Activated CD8-positive, alpha-beta T cell treated with anti-CD3 and anti-CD28 coated beads, Interleukin-2, amount 10 ng/mL, durations not matched to agents 7 days and 5 days (primary cell): ENCODE results near the gene GUCY1A2. TPM values are rescaled to one million over a fixed set of nuclear protein-coding genes. Genes with fewer than 3 reads are reported as not detected.

Experiments
- ATAC-seq: fragments of 150-1000 bp; cut with Tn5 transposase; one replicate; pipeline ENCODE4 v1.10.0; 2021; ENCODE audit warnings: moderate library complexity
- CTCF ChIA-PET: fragments of 350-600 bp; sonication (Branson Sonifier 250); formaldehyde crosslinking; loops from one replicate; lab custom pipeline; 2021; ENCODE audit warnings: antibody characterized with exemption; lab: Charles Lee
- POLR2A ChIA-PET: fragments of 350-600 bp; sonication (Branson Sonifier 250); formaldehyde crosslinking; loops from one replicate; lab custom pipeline; 2021; ENCODE audit warnings: antibody characterized with exemption; lab: Charles Lee
- DNase-seq: peaks from one replicate; pipeline ENCODE4 v3.0.0-alpha.2; 2020
- H3K27ac Mint-ChIP-seq: one replicate; pipeline ENCODE4 v1.8.0; 2021; ENCODE audit warnings: mild to moderate bottlenecking, mixed read lengths
- H3K27me3 Mint-ChIP-seq: one replicate; pipeline ENCODE4 v1.8.0; 2021; ENCODE audit warnings: low read depth, mixed read lengths
- H3K36me3 Mint-ChIP-seq: one replicate; pipeline ENCODE4 v1.8.0; 2021; ENCODE audit warnings: low read depth, mixed read lengths
- H3K4me1 Mint-ChIP-seq: one replicate; pipeline ENCODE4 v1.8.0; 2021; ENCODE audit warnings: low read depth, mixed read lengths
- H3K4me3 Mint-ChIP-seq: one replicate; pipeline ENCODE4 v1.8.0; 2021; ENCODE audit warnings: mild to moderate bottlenecking, mixed read lengths
- H3K9me3 Mint-ChIP-seq: one replicate; pipeline ENCODE4 v1.8.0; 2022; ENCODE audit warnings: mixed read lengths; ENCODE audit not compliant: insufficient read depth
- total RNA-seq, 2 experiments: library from RNA; stranded (reverse); gene quantifications; one replicate each; pipeline ENCODE4 v1.2.3, GENCODE V29; 2021

GUCY1A2 gene
- total RNA-seq, 2 experiments from 2014 or later: not detected

DNA sequence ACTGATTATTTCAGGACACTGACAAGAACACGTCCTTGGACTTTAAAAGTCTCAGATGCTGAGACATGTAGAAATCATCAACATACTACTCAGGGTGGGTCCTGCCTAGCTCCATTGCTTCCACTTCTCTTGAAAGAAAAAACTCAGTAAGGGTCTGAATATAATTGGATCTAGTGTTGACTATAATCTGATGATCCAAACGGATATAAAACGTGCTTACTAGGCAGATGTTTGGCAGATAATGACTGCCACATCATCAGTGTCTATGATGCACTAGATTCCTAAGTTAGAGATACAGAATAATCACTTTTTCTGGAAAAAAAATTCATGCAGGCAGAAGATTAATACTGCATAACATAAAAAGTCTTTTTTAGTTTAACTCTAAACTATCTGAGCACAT is 21.6 kb downstream of the GUCY1A2 start:
- Mint-ChIP-seq H3K4me1 (no peaks in the 10 kb centered on the region), H3K36me3 (no peaks in the 10 kb centered on the region), H3K27me3 (no peaks in the 10 kb centered on the region), H3K27ac (no peak overlapping the region), H3K9me3 (no peaks in the 10 kb centered on the region), H3K4me3 (no peak overlapping the region)
- no peak for ATAC-seq
- CTCF ChIA-PET: no interaction called here
- POLR2A ChIA-PET: no interaction called here
- DNase-seq: no peak

DNA sequence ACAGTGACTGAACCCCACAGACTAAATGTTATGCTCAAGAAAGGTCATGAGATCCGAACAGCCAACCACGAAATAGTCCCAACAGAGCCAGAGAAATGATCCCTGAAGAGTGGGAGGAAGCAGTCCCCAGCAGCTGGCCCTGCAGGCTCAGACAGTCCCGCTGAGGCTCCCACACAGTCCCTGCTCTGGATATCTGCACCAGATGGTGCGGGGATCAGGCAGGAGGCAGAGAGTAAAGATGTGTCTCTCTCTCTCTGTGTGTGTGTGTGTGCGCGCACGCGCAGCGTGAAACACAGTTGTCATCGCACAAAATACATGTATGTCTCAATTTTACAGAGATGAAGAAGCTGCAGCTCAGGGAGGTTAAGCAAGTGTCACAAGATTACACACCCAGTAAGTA is 27.9 kb downstream of the GUCY1A2 start:
- no peak overlapping the region for H3K4me3 Mint-ChIP-seq
- ATAC-seq: no peak
- DNase-seq: no peak
- no peaks in the 10 kb centered on the region for H3K36me3 Mint-ChIP-seq
- H3K4me1 Mint-ChIP-seq: no peaks in the 10 kb centered on the region
- ChIA-PET CTCF (no interaction called here), POLR2A (no interaction called here)
- no peaks in the 10 kb centered on the region for H3K27me3 Mint-ChIP-seq
- H3K27ac Mint-ChIP-seq: no peak overlapping the region
- no peaks in the 10 kb centered on the region for H3K9me3 Mint-ChIP-seq

DNA sequence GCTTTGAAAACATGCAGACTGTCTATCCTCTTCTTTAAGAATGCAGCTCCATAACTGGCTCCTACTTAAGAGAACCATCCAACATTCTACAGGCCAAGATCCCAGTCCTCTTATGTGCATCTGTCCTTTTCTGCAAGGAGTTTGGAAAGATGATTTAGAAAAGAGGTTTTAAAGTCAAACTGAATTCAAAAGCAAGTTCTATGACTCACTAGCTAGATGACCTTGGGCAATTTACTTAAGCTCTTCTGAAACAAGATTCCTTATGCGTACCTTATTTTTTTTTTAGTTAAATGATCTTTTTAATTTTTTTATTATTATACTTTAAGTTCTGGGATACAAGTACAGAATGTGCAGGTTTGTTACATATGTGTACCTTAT is 29.2 kb downstream of the GUCY1A2 start:
- no peaks in the 10 kb centered on the region for H3K4me1 Mint-ChIP-seq
- no peaks in the 10 kb centered on the region for H3K9me3 Mint-ChIP-seq
- ChIA-PET CTCF (no interaction called here), POLR2A (no interaction called here)
- no peaks in the 10 kb centered on the region for H3K27me3 Mint-ChIP-seq
- no peak for ATAC-seq
- no peaks in the 10 kb centered on the region for H3K36me3 Mint-ChIP-seq
- H3K27ac Mint-ChIP-seq: no peak overlapping the region
- no peak overlapping the region for H3K4me3 Mint-ChIP-seq
- no peak for DNase-seq

DNA sequence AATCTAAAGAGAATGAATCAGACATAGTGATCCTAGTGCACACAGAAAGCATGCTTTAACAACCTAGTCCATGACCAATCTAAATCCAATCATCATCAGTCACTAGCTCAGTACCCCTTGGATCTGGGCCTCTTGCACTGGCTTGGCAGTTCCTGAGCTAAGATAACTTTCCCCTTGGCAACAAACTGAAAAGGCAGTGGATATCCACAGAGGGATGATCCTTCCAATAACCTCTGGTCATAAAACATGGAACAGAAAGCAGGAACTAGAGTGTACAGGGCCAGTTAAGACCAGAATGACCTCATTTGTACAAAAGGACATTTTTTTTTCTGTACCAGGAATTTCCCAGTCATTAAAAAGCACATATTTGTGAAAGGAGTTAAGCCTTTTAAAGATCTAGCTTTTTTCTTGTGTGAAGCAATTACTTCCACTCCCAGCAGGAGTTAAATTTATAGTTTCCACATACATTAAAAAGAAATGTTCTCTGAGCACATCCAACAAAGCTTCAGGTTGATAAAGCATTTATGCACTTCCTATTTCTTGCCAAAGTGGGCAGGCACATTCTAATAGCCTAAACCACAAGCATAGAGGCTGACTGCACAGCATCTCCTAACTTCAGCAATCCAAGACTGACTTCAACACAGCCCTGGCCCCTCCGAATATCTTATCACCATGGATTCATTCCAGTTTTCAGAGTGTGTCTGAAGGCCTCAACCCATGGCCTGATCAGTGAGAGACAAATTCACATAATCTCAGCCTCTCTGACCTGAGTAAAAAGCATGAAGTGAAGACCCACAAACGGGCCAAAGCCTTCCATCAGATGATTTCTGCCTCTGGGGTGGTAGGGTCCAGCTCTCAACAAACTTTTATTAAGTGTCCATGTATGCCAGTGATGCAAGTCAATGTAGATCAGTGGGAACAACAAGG is 29.9 kb downstream of the GUCY1A2 start:
- ChIA-PET POLR2A (no interaction called here), CTCF (no interaction called here)
- H3K4me1 Mint-ChIP-seq: no peaks in the 10 kb centered on the region
- no peaks in the 10 kb centered on the region for H3K36me3 Mint-ChIP-seq
- H3K27ac Mint-ChIP-seq: no peak overlapping the region
- no peak overlapping the region for H3K4me3 Mint-ChIP-seq
- DNase-seq (no peak), ATAC-seq (no peak)
- H3K9me3 Mint-ChIP-seq: no peaks in the 10 kb centered on the region
- no peaks in the 10 kb centered on the region for H3K27me3 Mint-ChIP-seq

DNA sequence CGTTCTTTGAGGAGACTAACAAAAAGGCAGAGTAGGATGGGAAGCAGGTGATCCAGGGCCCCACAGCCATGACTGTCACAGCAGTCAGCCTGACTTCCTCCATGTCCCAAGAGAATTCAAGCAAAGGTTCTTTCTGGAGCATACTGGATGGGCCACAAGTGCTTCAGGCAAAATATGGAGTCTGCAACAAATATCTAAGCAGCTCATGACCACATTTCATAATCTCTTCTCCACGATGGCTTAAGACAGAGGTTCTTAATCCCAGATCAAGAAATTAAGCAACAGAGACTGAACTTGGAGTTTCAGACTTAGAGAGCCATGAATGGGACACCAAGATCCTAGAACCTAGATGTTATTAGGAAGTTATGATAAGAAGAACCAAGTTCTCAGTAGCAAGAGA is 31.6 kb downstream of the GUCY1A2 start:
- no peaks in the 10 kb centered on the region for H3K27me3 Mint-ChIP-seq
- H3K4me3 Mint-ChIP-seq: no peak overlapping the region
- DNase-seq (no peak), ATAC-seq (no peak)
- H3K9me3 Mint-ChIP-seq: no peaks in the 10 kb centered on the region
- no peaks in the 10 kb centered on the region for H3K4me1 Mint-ChIP-seq
- ChIA-PET CTCF (no interaction called here), POLR2A (no interaction called here)
- H3K27ac Mint-ChIP-seq: no peak overlapping the region
- H3K36me3 Mint-ChIP-seq: no peaks in the 10 kb centered on the region

DNA sequence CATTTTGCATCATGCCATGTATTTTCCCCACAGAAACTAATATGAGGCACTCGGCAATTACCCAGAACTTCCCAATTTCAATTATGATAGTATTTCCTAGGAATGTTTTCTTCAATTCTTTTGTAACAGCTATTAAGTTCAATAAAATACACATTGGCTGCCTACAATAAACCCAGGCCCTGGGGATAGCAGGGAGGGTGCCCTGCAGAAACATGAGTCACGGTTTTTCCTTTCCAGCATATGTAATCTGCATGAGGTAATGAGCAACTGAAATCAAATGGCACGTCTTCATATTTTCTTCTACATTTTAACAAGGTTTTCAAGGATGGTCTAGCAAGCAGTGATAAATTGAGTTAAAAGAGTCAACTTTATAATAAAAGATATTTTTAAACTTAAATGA is 32.0 kb downstream of the GUCY1A2 start:
- H3K9me3 Mint-ChIP-seq: no peaks in the 10 kb centered on the region
- no peaks in the 10 kb centered on the region for H3K27me3 Mint-ChIP-seq
- POLR2A ChIA-PET: no interaction called here
- no peak for DNase-seq
- no peaks in the 10 kb centered on the region for H3K4me1 Mint-ChIP-seq
- no peak overlapping the region for H3K27ac Mint-ChIP-seq
- CTCF ChIA-PET: no interaction called here
- no peak overlapping the region for H3K4me3 Mint-ChIP-seq
- ATAC-seq: no peak
- no peaks in the 10 kb centered on the region for H3K36me3 Mint-ChIP-seq

DNA sequence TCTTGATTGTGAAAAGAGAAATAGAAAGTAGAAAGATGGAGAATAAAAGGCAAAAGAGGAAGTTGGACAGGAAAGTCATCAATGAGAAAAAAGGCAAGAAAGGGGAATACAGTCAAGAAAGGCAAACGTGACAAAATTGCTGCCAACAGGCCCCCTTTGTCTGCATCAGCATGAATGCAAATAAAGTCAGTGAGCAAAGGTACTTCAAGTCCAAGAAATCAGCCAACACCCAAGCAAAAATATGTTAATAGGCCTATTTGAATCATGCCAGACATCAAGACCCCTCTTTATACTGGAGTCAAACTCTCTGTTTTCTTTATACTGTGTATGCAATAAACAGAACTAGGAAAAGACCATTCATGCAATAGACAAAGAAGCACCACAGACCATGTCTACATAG is 34.3 kb downstream of the GUCY1A2 start:
- H3K9me3 Mint-ChIP-seq: no peaks in the 10 kb centered on the region
- H3K4me3 Mint-ChIP-seq: no peak overlapping the region
- no peak for ATAC-seq
- H3K36me3 Mint-ChIP-seq: no peaks in the 10 kb centered on the region
- POLR2A ChIA-PET: no interaction called here
- H3K27ac Mint-ChIP-seq: no peak overlapping the region
- CTCF ChIA-PET: no interaction called here
- no peaks in the 10 kb centered on the region for H3K27me3 Mint-ChIP-seq
- no peaks in the 10 kb centered on the region for H3K4me1 Mint-ChIP-seq
- no peak for DNase-seq

DNA sequence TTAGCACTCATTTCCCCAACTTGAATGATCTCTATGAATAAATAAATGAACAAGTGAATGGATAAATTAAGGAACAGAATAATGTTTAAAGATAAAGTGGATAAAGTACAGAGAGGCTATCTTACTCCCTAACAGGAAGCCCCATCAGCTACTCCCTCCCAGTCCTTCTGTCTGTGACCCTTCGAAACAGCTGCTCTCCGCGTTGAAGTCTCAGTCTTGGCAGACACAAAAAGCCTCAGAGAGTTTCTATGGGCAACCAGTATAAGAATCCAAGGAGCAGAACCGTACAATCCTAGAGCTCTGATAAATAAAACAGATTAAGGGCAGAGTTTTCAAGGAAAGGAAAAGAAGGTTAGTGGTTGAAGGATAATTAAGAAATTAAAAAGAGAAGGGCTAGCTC is 35.0 kb downstream of the GUCY1A2 start:
- Mint-ChIP-seq H3K4me3 (no peak overlapping the region), H3K4me1 (no peaks in the 10 kb centered on the region), H3K27ac (no peak overlapping the region), H3K27me3 (no peaks in the 10 kb centered on the region), H3K36me3 (no peaks in the 10 kb centered on the region), H3K9me3 (no peaks in the 10 kb centered on the region)
- ATAC-seq (no peak), DNase-seq (no peak)
- ChIA-PET CTCF (no interaction called here), POLR2A (no interaction called here)

DNA sequence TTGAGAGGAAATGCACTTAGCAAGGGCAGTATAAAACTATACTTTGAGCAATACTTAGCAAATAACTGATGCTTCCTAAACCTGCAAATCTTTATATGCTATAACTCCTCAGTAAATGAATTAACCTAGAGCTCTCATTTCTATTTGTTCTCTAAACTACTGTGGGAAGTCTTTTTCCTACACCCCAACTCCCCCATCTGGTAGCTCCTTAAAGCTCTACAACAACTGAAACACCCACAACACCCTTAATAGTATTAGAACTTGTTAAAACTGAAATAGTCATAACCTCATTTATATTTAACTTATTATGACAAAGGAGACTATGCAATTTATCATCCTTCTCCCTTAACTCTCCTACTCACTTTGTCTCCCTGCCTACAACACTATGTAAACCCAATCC is 43.4 kb downstream of the GUCY1A2 start:
- Mint-ChIP-seq H3K4me3 (no peak overlapping the region), H3K36me3 (no peaks in the 10 kb centered on the region), H3K4me1 (no peaks in the 10 kb centered on the region), H3K27me3 (no peaks in the 10 kb centered on the region), H3K27ac (no peak overlapping the region), H3K9me3 (no peaks in the 10 kb centered on the region)
- no peak for ATAC-seq
- ChIA-PET POLR2A (no interaction called here), CTCF (no interaction called here)
- DNase-seq: no peak

DNA sequence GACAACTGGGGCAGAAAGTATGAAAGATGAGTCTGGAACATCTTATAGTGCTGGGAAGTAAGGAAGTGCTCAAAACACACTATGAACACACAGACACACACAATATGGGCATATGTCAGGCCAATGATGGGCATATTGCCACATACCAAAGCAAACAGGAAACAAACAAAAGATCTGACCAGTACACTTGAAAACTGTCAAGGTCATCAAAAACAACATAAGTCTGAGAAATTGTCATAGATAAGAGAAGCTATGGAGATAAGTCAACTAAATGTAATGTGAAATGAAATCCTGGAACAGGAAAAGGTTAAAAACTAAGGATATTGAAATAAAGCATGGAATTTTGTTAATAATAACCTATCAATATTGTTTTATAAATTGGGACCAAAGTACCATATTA is 46.4 kb downstream of the GUCY1A2 start:
- Mint-ChIP-seq H3K9me3 (no peaks in the 10 kb centered on the region), H3K36me3 (no peaks in the 10 kb centered on the region), H3K27me3 (no peaks in the 10 kb centered on the region), H3K4me1 (no peaks in the 10 kb centered on the region), H3K27ac (no peak overlapping the region), H3K4me3 (no peak overlapping the region)
- DNase-seq (no peak), ATAC-seq (no peak)
- ChIA-PET POLR2A (no interaction called here), CTCF (no interaction called here)

DNA sequence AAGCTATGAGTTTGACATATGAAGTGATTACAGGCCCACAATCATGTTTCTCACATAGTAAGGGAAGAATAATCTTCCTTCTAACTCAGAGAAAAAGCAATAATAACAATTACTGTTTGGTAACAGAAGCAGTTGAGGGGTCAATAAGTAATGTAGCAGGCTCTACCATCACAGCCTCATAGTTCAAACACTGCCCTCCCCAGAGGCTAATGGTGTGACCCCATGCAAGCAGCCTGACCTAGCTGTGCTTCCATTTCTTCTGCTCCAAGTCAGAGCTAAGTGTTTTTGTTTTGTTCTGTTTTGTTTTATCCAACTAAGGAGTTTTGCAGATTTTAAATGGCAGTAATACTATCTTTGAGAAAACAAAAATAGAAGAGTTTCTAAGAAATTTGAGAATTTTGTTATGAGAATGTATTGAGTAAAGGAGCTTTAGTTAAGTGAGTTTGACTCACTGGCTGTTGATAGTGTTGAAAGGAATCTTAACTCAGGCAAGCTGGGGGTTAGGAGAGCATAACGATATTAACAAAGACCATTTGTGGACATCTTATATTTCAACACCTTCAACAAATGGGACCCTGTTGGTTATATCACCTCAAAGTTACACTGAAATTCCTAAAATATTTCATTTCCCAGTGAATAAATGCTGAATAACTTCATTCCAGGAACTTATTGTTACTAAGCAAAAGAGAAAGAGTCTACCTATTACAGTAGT is 48.5 kb downstream of the GUCY1A2 start:
- ChIA-PET CTCF (no interaction called here), POLR2A (no interaction called here)
- ATAC-seq (no peak), DNase-seq (no peak)
- Mint-ChIP-seq H3K27me3 (no peaks in the 10 kb centered on the region), H3K4me3 (no peak overlapping the region), H3K4me1 (no peaks in the 10 kb centered on the region), H3K36me3 (no peaks in the 10 kb centered on the region), H3K27ac (no peak overlapping the region), H3K9me3 (no peaks in the 10 kb centered on the region)

DNA sequence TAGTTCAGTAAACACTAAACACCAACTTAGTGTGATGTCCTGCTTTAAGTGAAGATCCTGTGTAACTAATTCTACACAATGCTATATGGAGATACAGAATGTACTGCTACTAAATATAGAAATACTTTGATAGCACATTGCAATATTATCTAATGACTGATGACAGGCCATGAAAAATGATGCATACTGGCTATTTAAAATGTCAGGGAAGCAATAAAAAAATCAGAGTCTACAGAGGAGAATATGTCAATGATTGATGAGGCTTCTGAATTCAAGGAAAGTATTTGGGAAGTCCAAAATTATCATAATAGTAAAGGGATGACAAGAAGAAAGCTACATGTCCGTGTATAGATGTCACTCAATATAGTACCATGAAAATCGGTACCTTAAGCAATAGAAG is 55.3 kb downstream of the GUCY1A2 start:
- no peak for ATAC-seq
- Mint-ChIP-seq H3K27ac (no peak overlapping the region), H3K9me3 (no peaks in the 10 kb centered on the region), H3K36me3 (no peaks in the 10 kb centered on the region), H3K4me3 (no peak overlapping the region), H3K27me3 (no peaks in the 10 kb centered on the region), H3K4me1 (no peaks in the 10 kb centered on the region)
- CTCF ChIA-PET: no interaction called here
- POLR2A ChIA-PET: no interaction called here
- no peak for DNase-seq
